ENCODE results near the gene ZNF425. TPM values are rescaled to one million over a fixed set of nuclear protein-coding genes. Genes with fewer than 3 reads are reported as not detected.
"Not testable (repeated sequence)": the region's sequence is repeated elsewhere in the genome, so short reads cannot be mapped to it uniquely, and the experiment has no call there.

The ZNF425 gene, protein sequence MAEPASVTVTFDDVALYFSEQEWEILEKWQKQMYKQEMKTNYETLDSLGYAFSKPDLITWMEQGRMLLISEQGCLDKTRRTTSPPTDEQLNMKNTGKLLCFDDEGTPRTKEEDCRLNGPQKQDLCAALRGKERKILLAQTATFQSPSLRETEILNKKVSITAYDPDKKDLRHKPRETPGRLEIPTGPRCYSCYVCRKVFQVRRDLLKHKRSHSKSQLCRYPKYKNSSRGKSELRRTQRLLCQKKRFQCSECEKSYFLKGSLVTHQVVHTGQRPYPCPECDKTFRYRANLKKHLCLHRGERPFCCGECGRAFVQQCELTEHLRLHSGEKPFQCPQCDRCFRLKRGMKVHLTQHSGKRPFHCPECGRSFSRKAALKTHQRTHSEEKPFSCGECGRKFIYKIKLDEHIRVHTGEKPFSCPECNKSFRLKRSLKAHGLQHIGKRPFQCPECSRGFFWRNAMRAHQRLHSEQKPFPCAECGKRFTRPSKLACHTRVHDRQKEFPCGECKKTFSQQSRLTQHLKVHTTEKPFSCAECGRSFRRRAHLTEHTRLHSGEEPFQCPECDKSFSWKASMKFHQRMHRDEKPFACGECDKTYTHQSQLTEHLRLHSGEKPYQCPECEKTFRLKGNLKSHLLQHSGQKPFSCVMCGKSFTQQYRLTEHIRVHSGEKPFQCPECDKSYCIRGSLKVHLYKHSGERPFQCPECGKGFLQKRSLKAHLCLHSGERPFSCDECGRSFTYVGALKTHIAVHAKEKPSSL
- total RNA-seq, result 5.1 TPM

DNA sequence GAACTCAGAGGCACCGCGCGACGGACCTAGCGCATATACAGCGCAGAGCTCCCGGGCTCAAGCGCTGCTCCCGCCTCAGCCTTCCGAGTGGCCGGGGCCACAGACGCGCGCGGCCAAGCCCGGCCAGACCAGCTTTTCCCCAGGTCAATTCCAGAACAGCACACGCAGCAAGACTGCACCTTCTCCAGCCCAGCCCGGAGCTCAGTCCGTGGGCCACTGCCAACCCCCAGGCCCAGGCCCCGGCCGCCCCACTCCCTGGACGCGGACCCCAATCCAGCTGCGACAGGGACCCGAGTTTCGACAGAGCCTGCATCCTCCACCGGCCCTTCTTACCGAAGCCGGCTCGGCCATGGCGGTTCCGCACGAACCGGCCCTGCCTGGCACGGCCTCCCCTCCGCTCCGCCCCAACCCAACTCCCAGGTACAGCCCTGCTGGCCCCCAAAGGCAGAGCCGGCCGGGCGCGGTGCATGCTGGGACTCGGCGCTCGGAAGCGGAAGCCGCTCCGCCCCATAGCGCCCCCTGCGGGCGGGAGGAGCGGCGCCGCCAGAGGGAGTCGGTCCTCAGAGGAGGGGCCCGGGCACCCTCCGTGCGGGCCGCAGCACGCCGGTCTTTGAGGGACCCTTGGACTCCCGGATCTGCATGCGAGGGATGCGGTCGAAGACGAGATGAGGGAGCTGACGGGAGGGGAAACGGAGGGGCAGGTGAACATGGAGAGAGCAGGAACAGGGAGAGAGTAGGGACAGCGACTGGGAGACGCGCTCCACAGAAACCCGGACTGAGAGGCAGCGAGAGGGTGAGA is at the start of gene ZNF425:
ZNF425 (minus strand) TSS at position 462 of the 799 bp plus-strand sequence; CDS start at position 351, 111 bp downstream.
- peak; percentile 90 for DNase-seq

DNA sequence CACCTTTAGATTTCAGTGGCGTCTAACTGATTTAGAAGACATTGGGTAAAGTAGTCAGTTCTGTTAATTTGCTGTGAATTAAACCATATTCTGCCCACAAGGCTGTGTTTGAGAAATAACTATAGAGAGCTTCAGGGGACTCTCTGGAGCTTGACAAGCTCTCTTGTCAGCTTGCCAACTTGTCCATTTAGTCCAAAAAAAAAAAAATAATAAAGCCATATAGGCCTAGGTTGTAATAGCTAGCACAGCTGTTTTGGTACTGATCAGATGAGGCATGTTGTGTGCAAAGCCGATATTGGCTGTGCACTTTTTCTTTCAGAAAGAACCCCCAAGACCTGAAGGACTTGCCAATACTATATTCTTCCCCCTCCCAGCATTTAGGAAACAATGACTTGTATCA is 49.0 kb upstream of the ZNF425 start:
- no peak for DNase-seq

DNA sequence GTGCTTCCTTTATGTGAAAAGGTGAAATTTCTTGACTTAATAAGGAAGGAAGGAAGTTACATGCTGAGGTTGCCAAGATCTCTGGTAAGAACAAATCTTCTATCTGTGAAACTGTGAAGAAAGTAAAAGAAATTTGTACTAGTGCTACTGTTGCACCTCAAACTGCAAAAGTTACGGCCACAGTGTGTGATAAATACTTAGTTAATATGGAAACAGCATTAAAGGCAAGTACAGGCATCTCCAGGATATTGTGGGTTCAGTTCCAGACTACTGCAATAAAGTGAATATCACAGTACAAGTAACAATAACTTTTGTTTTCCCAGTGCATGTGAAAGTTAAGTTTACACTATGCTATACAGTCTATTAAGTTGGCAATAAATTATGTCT is 46.4 kb upstream of the ZNF425 start:
- no peak for DNase-seq

DNA sequence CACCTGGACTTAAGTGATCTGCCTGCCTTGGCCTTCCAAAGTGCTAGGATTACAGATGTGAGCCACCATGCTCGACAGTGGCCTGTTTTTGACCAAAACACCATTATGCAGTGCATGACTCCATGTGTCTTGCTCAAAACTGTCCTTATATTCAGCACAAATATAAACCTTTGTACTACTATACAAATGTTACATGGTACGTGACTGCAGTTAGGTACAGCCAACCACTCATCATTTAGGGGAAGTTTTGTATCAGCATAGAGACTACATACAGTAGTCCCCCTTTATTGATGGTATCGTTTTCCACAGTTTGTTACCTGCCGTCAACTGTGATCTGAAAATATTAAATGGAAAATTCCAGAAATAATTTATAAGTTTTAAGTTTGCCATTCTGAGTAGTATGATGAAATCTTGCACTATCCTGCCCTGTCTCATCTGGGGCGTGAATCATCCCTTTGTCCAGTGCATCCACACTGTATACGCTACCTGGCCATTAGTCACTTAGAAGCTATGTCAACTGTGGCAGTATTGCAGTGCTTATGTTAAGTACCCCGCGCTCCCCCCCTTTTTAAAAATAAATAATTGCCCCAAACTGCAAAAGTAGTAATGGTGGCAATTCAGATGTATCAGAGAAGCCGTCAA is 45.9 kb upstream of the ZNF425 start:
- DNase-seq, result no peak

DNA sequence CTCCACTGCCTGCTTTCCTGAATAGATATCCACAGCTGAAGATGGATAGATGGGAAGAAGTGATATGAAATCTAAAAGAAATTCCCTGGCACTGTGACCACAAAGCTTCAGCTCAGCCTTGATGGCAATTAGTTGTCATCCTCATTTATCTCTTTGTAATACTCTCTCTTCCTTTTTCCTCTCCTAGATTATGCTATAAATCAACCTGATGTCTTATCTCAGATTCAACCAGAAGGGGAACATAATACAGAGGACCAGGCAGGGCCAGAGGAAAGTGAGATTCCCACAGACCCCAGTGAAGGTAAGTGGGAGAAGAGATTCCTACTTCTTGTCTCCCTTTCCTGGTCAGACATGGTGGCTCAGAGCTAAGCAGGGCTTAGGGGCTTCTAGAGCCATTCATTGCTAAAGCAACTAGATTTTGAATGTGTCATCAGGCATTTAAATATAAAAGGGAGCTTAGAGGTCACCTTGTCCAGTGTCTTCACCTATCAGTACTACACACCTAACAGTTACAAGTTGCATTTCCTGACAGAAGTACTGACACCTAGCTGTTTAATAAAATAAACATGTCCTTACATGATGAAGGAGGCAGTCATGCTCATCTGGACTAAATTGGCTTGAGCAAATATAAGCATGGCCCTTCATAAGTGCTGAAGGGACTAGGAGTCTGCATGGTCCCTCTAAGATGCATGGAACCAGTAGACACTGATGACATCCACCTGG is 40.7 kb upstream of the ZNF425 start:
- DNase-seq, result no peak

DNA sequence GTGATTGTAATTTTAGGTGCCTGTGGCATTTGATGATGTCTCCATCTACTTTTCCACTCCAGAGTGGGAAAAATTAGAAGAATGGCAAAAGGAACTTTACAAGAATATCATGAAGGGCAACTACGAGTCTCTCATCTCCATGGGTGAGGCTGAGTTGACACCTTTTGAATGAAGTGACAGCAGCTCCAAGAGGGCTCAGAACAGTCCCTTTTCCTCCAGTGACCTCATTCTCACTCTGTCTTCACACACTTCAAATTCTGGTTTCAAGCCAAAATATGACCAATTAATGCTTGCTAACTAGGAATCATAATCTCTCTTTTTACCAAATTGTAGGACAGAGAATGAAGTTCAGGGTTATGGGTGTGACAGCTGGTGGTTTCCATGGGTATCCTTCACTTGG is 40.0 kb upstream of the ZNF425 start:
- no peak for DNase-seq

DNA sequence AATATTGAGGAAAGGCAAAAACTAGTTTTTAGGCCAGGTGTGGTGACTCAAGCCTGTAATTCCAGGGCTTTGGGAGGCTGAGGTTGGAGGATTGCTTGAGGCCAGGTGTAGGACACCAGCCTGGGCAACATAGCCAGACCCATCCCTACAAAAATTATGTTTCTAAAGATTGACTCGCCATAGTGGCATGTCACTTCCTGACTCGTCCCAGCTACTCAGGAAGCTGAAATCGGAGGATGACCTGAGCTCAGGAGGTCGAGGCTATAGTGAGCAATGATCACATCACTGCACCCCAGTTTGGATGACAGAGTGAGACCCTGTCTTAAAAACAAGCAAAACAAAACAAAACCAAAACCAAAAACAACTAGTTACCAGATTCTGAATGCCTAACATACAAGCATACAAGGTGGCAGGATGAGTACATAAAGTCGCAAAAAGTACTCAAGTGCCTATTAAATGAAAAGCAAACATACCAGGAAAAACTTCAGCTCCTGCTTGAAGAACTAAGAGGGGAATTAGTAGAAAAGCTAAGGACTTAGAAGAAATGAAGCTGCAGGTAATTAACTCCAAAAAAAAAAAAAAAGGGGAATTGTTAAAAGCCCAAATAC is 35.2 kb upstream of the ZNF425 start:
- DNase-seq, result no peak

DNA sequence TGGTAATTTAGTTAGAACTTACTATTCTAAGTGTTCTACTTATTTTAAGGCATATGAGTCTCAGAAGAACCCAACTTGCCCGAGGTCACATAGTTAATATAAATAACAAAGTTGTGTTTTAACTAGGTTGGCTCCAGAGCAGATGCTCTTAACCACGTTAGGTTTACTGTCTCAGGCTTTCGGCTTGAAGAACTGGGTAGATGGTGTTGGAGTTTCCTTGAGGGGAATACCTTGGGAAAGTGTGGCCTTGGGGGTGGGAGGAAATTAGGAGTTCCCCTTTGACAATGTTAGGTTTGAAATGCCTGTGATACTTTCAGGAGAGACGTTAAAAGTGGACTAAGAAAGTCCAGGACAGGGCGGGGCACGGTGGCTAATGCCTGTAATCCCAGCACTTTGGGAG is 30.8 kb upstream of the ZNF425 start:
- no peak for DNase-seq

DNA sequence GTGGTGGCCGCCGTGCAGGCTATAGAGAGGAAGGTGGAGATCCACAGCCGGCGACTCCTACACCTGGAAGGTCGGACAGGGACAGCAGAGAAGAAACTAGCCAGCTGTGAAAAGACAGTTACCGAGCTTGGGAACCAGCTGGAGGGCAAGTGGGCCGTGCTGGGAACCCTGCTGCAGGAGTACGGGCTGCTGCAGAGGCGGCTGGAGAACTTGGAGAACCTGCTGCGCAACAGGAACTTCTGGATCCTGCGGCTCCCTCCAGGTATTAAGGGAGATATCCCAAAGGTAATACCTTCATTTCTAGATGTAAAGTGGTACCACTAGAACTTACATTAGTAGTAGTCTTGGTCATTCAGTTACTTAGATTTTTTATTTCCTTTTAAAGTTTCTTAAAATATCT is 27.9 kb upstream of the ZNF425 start:
- no peak for DNase-seq

DNA sequence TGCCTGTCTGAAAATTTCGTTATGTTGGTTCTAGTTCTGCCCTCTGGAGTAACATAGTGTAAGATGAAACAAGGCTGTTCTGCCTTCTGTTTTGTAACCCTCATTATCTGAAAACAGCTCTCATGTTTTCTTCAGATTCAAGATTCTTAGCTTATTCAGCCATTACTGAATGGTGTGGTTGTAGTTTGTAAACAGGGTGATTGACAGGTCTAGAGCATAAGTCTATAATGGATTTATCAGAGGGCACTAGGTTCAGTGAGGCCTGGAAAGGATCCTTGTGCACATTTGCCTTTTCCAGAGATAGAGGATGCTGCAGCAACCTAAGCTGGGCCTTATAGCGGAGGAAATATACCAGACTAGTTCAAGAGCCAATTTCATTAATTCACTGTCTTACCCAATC is 27.2 kb upstream of the ZNF425 start:
- no peak for DNase-seq

DNA sequence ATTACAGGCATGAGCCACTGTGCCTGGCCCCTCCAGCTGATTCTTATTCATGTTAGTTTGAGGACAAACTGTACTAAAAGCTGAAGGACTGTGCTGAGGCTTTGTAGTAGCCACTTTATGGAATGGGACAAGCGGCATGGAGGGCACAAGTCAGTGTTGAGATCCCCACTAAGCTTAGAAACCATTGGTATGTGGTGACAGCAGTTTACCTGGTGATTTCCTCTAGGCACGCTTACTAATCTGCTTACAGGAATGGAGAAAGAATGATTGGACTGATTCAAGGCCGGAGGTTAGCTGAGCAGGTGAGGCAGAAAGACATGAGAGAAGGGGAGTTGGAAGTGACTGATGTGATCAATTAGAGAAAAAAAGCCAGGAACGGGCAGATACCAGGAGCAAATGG is 24.9 kb upstream of the ZNF425 start:
- no peak for DNase-seq

DNA sequence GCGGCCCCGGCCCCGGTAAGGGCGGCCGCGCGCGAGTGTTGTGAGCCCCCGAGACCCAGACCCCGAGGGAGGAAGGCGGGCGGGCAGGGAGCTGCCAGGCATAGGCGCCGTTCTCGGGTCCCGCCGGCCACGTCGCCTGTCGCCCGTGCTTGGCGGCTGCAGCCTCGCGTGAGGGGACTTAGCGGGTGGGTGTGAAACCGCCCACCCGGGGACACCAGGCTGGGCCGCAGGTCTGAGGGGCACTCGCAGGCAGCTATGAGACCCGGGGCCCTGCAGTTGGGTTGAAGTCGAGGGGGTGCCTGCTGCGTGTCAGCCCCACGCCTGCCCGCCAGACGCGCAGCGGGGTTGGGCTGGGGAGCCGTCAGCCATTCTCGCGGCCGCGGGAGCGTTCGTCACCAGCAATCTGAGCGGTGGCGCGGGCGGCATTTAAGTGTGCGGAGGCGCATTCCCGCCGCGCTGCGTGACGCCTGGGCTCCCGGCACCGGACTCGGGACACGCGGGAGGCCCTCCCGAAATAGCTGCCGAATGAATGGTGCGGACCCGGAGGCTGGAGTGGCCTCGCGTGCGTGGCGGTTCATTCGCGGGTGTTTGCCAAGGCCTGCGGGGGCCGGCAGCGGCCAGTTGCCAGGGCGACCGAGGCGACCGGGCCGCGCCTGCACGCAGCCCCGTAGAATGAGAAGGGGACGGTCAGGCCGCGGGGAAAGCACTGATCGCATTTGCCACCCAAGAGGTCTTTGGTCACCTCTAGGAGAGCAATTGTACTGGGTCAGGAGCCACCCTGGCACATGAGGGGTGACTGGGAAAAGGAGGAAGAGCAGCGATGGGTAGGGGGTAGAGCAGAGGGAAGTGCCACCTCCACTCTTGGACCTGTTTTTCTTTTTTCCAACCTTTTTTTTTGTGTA is 21.9 kb upstream of the ZNF425 start:
- DNase-seq, result peak; percentile 59

DNA sequence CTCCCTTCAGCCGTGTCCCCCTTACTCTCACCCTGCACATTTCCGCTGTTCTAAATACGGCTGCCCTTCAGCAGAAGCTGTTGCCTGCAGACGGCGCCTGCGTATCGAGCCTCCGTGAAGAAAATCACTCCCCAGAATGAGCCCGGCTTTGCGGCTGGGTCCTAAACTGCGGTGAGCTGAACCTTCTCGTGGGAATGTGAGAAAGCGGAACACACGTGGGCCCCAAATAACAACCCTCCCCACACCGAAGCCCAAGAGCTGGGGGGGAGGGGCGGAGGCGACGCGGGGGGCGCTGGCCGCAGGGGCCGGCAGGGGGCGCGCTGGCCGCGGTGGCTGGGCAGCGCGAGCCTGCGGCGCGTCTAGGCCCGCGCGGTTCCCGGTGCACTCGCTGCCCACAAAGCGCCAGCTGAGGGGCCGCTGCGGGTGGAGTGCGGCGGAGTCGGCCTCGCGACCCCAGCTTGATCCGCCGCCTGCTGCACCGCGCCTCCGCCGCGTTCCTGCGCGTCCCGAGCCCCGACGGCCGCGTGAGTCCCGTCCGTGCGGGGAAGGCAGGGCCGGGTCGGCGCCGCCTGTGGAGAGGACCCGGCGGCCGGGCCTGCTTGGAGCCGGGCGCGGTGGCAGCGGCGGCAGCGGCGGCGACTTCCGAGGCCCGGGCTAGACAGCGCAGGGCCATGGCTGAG is 21.1 kb upstream of the ZNF425 start, which contains the start of gene ZNF398:
ZNF398 (plus strand) TSS at position 382 of the 680 bp plus-strand sequence; CDS start at position 672, 290 bp downstream.
- peak; percentile 72 for DNase-seq

DNA sequence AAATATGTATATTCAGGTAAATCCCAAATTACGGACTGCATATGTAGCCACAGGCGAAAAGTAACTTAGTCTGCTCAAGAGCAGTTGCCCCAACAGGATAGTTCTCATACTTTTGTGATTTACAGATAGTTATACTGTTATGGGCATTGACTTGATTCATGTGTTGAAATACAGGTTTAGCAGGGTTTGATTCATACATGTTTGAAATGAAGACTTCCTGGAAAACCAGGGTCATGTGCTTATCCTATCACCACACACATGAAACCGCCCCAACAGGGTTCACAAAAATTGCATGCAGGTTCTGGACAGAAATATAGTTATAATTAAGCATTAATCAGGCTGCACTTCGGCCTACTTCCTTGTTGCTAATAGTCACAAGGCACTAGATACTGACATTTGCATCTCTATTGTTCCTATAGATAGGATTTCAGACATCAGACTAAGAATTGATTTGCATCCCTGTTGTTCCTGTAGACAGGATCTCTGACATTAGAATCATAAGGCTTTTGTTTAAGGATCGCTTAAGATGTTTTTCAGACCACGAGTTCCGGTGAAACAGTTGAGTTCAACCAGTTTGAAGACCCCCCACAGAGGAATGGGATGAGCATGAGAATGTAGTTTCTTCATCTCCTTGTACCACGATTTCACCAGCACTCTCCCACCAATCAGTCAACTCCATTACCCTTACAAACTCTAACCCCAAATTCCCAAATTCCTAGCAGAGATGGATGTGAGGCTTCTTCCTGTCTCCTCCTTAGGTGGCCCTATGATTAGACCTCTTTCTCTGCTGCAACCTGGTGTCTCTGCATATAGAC is 19.1 kb upstream of the ZNF425 start:
- no peak for DNase-seq

DNA sequence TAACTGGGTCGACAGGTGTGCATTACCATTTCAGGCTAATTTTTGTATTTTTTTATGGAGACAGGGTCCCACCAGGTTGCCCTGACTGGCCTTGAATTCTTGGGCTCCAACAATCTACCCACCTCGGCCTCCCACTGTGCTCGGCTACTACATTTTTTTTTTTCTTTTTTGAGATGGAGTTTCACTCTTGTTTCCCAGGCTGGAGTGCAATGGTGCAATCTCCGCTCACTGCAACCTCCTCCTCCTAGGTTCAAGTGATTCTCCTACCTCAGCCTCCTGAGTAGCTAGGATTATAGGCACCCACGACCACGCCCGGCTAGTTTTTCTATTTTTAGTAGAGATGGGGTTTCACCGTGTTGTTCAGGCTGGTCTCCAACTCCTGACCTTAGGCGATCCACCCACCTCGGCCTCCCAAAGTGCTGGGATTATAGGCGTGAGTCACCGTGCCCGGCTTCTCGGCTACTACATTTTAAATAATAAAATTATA is 18.4 kb upstream of the ZNF425 start:
- DNase-seq, result not testable (repeated sequence)

DNA sequence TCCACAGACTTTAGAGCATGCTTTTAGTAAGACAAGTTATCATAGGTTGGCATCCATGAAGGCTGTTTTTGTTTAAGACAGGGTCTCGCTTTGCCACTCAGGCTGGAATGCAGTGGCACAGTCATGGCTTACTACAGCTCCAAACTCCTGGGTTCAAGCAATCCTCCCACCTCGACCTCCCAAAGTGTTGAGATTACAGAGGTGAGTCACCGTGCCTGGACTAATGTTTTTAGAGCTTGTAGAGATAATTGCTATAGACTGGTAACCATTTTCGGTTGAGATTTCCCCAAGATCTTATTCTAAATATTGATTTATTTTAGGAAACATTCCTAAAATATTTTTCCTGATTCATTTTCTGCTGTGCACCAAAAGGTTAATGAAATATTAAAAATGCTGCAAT is 15.8 kb upstream of the ZNF425 start:
- no peak for DNase-seq

DNA sequence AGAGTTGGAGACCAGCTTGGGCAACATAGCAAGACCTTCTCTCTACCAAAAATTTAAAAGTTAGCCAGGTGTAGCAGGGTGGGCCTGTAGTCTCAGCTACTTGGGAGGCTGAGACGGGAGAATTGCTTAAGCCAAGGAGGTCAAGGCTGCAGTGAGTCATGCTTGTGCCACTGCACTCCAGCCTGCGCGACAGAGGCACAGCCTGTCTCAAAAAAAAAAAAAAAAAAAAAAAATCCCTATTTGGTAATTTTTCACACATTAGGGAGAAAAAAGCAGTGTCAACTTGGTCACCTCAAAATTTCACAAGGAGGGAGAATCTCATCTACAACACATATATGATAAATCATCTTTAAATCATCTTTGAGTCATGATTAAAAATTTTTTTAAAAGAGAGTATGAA is 14.7 kb upstream of the ZNF425 start:
- no peak for DNase-seq

DNA sequence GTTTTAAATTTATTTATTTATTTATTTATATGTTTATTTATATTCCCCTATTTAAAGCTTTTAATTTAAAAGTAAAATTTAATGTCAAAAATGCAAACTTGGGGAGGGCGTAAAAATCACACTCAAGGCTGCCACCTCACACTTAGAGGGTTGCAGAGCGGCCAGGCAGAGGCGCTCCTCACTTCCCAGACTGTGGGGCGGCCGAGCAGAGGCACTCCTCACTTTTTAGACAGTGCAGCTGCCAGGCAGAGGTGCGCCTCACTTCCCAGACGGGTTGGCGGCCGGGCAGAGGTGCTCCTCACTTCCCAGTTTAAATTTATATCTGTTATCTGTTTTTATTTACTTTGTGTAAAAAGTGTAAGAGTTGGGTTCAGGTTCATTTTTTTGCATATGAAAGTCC is 10.0 kb upstream of the ZNF425 start:
- DNase-seq, result no peak
